Measurements from ENCODE around the gene SLC25A12. TPM values are rescaled to one million over a fixed set of nuclear protein-coding genes. Genes with fewer than 3 reads are reported as not detected.
"Not testable (repeated sequence)": the region's sequence is repeated elsewhere in the genome, so short reads cannot be mapped to it uniquely, and the experiment has no call there.

Gene SLC25A12, protein sequence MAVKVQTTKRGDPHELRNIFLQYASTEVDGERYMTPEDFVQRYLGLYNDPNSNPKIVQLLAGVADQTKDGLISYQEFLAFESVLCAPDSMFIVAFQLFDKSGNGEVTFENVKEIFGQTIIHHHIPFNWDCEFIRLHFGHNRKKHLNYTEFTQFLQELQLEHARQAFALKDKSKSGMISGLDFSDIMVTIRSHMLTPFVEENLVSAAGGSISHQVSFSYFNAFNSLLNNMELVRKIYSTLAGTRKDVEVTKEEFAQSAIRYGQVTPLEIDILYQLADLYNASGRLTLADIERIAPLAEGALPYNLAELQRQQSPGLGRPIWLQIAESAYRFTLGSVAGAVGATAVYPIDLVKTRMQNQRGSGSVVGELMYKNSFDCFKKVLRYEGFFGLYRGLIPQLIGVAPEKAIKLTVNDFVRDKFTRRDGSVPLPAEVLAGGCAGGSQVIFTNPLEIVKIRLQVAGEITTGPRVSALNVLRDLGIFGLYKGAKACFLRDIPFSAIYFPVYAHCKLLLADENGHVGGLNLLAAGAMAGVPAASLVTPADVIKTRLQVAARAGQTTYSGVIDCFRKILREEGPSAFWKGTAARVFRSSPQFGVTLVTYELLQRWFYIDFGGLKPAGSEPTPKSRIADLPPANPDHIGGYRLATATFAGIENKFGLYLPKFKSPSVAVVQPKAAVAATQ
- total RNA-seq: 0.98 TPM

DNA sequence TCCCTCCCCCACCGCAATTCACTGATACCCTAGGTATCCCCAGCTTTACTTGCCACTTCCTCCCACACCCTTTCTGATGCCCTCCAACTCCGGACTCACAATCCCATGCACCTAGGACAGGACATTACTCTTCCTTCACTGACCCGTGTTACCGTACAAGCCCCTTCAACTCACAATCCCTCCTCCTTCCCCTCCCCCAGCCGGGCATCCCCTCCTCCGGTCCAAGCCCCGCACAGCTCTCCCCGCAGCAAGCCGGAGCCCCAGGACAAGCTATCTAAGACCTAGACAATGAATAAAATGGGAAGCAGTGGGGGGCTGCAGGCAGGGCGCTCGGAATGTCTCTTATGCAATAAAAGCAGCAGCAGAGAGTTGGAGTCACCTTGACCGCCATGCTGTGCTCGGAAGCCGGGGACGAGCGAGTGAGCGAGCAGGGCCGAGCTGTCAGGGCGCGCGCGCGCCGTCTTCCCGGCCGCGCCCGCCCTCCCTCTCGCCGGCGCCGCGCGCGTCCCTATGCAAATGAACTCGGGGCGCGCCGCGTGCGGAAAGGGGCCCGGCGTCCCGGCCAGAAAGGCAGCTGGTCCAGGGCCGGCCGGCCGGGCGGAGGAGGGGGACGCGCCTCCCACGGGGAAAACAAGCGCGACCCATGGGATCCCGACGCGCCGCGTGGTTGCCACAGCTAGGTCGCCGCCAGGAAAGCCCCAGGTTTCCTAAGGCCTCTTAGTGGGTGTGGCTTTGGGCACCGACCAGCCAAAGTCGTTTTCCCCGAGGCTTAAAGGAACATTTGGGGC lies at the start of gene SLC25A12:
Gene SLC25A12, minus strand, starts transcription at position 421 of the 788 bp plus-strand sequence. Its CDS starts 30 bp downstream, at position 391.
- DNase-seq (ENCODE audit: low spot score) (peak; percentile 71), ATAC-seq (peak; percentile 96)

DNA sequence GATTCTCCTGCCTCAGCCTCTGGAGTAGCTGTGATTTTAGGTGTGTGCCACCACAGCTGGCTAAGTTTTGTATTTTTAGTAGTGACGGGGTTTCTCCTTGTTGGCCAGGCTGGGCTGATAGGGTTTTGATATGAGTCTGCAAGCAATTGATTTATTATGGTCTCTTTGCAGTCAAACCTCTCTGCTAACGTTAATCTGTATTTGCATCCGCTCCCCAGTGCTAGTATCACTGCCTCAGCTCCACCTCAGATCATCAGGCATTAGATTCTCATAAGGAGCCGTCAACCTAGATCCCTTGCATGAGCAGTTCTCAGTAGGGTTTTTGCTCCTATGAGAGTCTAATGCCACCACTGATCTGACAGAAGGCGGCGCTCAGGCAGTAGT lies 47.3 kb upstream of the SLC25A12 start:
- ATAC-seq (no peak), DNase-seq (ENCODE audit: low spot score) (no peak)

- DNase-seq (ENCODE audit: low spot score) (no peak), ATAC-seq (no peak)
Observed at GRCh38 chr2:171939743-171940071, 45.7 kb upstream of the SLC25A12 start.

- no peak for ATAC-seq
- no peak for DNase-seq (ENCODE audit: low spot score)
Observed at GRCh38 chr2:171939058-171939742, 45.2 kb upstream of the SLC25A12 start.

DNA sequence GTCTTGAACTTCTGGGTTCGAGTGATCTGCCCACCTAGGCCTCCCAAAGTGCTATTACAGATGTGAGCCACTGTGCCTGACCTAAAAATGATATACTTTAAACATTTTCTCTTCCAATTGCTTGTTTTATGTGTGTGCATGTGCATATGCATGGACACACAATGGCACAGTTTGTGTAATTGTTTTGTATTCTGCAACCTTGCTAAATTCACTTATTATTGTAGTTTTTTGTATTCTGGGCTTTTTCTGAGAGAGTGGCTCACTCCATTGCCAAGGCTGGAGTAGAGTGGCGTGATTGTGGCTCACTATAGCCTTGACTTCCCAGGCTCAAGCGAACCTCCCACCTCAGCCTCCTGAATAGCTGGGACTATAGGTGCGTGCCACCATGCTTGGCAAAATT lies 36.3 kb upstream of the SLC25A12 start:
- DNase-seq (ENCODE audit: low spot score) (no peak), ATAC-seq (no peak)

DNA sequence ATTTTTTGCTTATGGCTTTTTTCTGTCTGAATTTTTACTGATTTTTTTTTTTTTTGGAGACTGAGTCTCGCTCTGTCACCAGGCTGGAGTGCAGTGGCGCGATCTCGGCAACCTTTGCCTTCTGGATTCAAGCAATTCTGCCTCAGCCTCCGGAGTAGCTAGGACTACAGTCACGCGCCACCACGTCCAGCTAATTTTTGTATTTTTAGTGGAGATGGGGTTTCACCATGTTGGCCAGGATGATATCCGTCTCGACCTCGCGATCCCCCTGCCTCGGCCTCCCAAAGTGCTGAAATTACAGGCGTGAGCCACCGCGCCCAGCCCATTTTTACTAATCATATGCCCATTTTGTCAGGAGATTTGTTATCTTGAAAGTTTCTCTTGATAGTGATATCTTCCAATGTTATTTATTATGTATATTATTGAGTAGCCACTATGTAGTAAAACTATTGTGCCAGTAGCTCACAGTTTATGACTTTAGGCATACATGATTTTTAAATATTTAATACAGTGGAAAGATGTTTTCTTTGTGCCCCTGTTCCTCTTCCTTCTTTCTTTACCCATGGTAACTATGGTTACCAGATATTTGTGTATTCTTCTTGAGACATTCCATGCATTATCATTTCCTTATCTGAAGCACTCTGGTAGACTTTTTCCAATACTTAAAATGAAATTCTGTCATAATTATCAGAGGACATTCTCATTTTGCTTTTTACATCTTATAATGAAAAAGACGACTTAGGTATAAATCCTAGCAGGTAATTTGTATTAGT lies 30.3 kb upstream of the SLC25A12 start:
- DNase-seq (ENCODE audit: low spot score) (no peak), ATAC-seq (no peak)

- ATAC-seq (no peak), DNase-seq (ENCODE audit: low spot score) (no peak)
Observed at GRCh38 chr2:171923206-171923605, 29.2 kb upstream of the SLC25A12 start.

GRCh38 chr2:171922230-171923022 lies 28.4 kb upstream of the SLC25A12 start, which contains the start of gene HAT1:
Gene HAT1 (plus strand): TSS chr2:171922461. CDS start chr2:171922501, 40 bp downstream.
- peak; percentile 99 for ATAC-seq
- peak; percentile 98 for DNase-seq (ENCODE audit: low spot score)

- no peak for ATAC-seq
- DNase-seq (ENCODE audit: low spot score): no peak
Observed at GRCh38 chr2:171921970-171922229, 27.9 kb upstream of the SLC25A12 start.

- DNase-seq (ENCODE audit: low spot score) (no peak), ATAC-seq (no peak)
Observed at GRCh38 chr2:171919453-171919852, 25.4 kb upstream of the SLC25A12 start.

- ATAC-seq (no peak), DNase-seq (ENCODE audit: low spot score) (no peak)
Observed at GRCh38 chr2:171913517-171913916, 19.5 kb upstream of the SLC25A12 start.

DNA sequence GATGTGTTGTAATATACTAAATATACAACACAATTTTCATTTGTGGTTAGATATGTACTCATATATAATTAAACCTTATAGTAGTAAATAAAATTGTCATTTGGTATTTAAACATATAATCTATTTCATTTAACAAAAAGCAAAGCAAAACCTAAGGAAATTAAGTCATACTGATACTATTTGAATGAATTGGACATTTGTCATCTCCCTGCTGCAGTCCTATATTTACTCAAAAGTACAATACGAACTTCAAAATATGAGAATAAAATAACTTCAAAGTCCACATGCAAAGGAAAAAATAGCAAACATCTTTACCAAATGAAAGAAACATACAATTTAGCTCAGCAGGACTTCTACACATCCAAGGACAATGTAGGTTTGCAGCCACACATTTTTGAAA lies 16.4 kb upstream of the SLC25A12 start:
- ATAC-seq: no peak
- DNase-seq (ENCODE audit: low spot score): no peak

DNA sequence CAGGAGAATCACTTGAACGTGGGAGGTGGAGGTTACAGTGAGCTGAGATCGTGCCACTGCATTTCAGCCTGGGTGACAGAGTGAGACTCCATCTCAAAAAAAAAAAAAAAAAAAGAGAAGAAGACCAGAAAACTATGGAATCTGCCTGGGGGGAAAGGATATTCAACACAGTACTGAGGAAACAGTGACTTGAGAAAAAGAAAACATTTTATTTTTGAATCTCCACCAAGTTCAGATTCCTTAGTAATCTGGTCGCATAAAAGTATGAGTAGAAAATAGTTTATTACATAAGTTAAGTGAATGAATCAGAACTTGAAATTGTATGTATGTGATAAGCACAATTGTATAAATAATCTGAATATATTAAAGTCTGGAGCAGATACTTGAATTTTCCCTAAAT lies 15.2 kb upstream of the SLC25A12 start:
- ATAC-seq (no peak), DNase-seq (ENCODE audit: low spot score) (no peak)

DNA sequence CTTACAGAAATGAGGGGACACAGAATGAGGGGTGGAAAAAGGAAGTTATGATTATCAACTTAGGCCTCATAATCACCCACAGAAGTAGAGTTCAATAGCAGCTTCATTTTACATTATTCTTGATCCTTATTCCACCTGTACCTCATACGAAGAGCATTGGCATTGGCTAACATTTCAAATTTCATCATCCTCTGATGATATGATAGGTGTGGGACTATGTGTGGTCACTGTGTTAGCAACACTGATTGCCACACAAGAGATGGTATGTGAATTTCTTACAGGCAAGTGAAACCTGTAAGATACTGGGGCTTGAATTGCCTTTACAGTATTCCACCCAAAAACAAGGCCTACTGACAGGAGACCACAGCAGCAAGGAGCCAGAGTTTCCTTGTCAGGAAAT lies 14.2 kb upstream of the SLC25A12 start:
- DNase-seq (ENCODE audit: low spot score) (no peak), ATAC-seq (no peak)

DNA sequence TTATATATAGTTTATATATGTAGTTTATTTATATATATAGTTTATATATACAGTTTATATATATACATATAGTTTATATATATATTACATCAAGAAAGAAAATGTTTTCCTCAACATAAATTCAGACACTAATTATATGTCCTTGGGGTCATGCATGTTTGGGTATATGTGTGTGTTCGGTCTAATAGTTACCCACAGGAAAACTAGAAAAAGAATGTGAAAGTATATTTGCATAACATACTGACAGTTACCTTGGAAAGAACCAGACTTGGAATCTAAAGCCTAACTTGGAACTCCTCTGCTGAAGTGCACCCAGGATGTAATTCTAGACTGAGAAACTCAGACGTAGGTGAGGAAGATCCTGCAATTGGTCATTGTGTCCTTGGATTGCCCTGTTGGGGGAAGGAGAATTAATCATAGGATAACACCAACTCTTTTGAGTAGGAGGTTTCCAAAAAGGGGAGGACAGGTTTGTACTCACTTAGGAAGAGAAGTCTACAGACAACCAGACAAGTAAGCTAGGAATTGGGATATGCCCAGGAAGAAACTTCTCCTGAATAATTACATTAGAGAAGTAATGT lies 8.9 kb upstream of the SLC25A12 start:
- no peak for ATAC-seq

GRCh38 chr2:171899623-171900282 lies 5.7 kb upstream of the SLC25A12 start:
- not testable (repeated sequence) for DNase-seq (ENCODE audit: low spot score); ATAC-seq

More for the DNA sequence above, 8.9 kb upstream of the SLC25A12 start:
- DNase-seq (ENCODE audit: low spot score): no peak

DNA sequence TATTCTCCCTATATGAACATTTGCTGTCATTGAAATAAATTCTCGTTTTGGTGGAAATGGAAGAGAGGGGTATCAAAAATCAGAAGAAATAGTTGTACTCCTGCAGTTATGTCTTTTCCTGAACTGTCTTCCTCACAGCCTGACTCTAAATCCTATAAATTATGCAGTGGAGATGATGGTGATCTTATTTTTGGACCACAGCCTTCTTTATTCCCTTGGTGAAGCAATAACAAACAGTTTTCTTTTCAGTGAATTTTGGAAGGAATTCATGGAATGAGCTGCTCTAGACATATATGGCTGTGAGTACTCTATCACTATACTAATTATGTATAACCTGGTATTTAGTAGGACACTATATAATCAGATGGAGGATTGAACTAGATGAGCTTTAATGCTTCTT lies 1.7 kb upstream of the SLC25A12 start:
- no peak for DNase-seq (ENCODE audit: low spot score)
- no peak for ATAC-seq

GRCh38 chr2:171894612-171894947 lies 536 bp upstream of the SLC25A12 start:
- no peak for ATAC-seq

More at GRCh38 chr2:171894612-171894947, 536 bp upstream of the SLC25A12 start:
- no peak for DNase-seq (ENCODE audit: low spot score)
